IPS-NIHi7 (cell line): ENCODE data around the gene LDLRAD3.
"Not testable (repeated sequence)": the region's sequence is repeated elsewhere in the genome, so short reads cannot be mapped to it uniquely, and the experiment has no call there.

ENCODE experiments used
- DNase-seq: peaks from one replicate; pipeline ENCODE4 v3.0.0; 2012; ENCODE audit warnings: mixed read lengths; ENCODE audit errors: extremely low spot score

The LDLRAD3 gene

GRCh38 chr11:35943713-35944502, at the start of gene LDLRAD3:
Gene LDLRAD3 (plus strand): TSS chr11:35944062. CDS start chr11:35944099, 37 bp downstream.
- DNase-seq: peak; percentile 91

- DNase-seq: no peak
Observed at GRCh38 chr11:35897019-35897418, 46.8 kb upstream of the LDLRAD3 start.

GRCh38 chr11:35902961-35903360, 40.9 kb upstream of the LDLRAD3 start:
- no peak for DNase-seq

- no peak for DNase-seq
Observed at GRCh38 chr11:35905646-35906276, 38.1 kb upstream of the LDLRAD3 start.

GRCh38 chr11:35906277-35906661, 37.6 kb upstream of the LDLRAD3 start:
- DNase-seq: no peak

- DNase-seq: no peak
Observed at GRCh38 chr11:35906681-35907080, 37.2 kb upstream of the LDLRAD3 start.

GRCh38 chr11:35907648-35908431, 36.0 kb upstream of the LDLRAD3 start:
- DNase-seq: no peak

- not testable (repeated sequence) for DNase-seq
Observed at GRCh38 chr11:35908432-35908771, 35.5 kb upstream of the LDLRAD3 start.

- DNase-seq: no peak
Observed at GRCh38 chr11:35909511-35910265, 34.2 kb upstream of the LDLRAD3 start.

- DNase-seq: no peak
Observed at GRCh38 chr11:35911013-35911412, 32.8 kb upstream of the LDLRAD3 start.

GRCh38 chr11:35911616-35912165, 32.2 kb upstream of the LDLRAD3 start:
- no peak for DNase-seq

GRCh38 chr11:35912436-35912835, 31.4 kb upstream of the LDLRAD3 start:
- DNase-seq: not testable (repeated sequence)

- DNase-seq: no peak
Observed at GRCh38 chr11:35912883-35913624, 30.8 kb upstream of the LDLRAD3 start.

- no peak for DNase-seq
Observed at GRCh38 chr11:35914816-35915215, 29.0 kb upstream of the LDLRAD3 start.

GRCh38 chr11:35916270-35916669, 27.6 kb upstream of the LDLRAD3 start:
- no peak for DNase-seq

GRCh38 chr11:35917676-35918075, 26.2 kb upstream of the LDLRAD3 start:
- DNase-seq: no peak

GRCh38 chr11:35918716-35919115, 25.1 kb upstream of the LDLRAD3 start:
- DNase-seq: no peak

- no peak for DNase-seq
Observed at GRCh38 chr11:35919244-35919643, 24.6 kb upstream of the LDLRAD3 start.

GRCh38 chr11:35923452-35923851, 20.4 kb upstream of the LDLRAD3 start:
- DNase-seq: no peak

GRCh38 chr11:35924811-35925210, 19.1 kb upstream of the LDLRAD3 start:
- DNase-seq: no peak

GRCh38 chr11:35927104-35927503, 16.8 kb upstream of the LDLRAD3 start:
- no peak for DNase-seq
